AG04449 (cell line): ENCODE data around the gene KCNMA1.
"Not testable (repeated sequence)": the region's sequence is repeated elsewhere in the genome, so short reads cannot be mapped to it uniquely, and the experiment has no call there.

Source experiments
- CTCF ChIA-PET: fragments of 350-600 bp; formaldehyde crosslinking; extraction: SDS; loops from one replicate; lab custom pipeline; 2021; ENCODE audit warnings: antibody characterized with exemption; lab: Yijun Ruan, JAX
- POLR2A ChIA-PET: fragments of 400-600, 350-600 bp; formaldehyde crosslinking; extraction: SDS; loops from one replicate; lab custom pipeline; 2020; ENCODE audit warnings: antibody characterized with exemption, inconsistent platforms; lab: Yijun Ruan, JAX
- DNase-seq: peaks from one replicate; pipeline ENCODE4 v3.0.0-alpha.2; 2010; ENCODE audit warnings: low read depth, low spot score
- H3K4me3 ChIP-seq: 2 replicates; pipeline ENCODE4 v1.5.1; 2011; ENCODE audit warnings: low read depth, mild to moderate bottlenecking, control low read depth, low read length
- TF ChIP-seq, protein P1 (sequence below): IDR thresholded peaks from one replicate; pipeline ENCODE4 v1.5.1; 2011; ENCODE audit warnings: mild to moderate bottlenecking, moderate library complexity, low read length, control low read depth, inconsistent platforms; ENCODE audit not compliant: insufficient read depth; ENCODE audit errors: missing control alignments

The KCNMA1 gene

DNA sequence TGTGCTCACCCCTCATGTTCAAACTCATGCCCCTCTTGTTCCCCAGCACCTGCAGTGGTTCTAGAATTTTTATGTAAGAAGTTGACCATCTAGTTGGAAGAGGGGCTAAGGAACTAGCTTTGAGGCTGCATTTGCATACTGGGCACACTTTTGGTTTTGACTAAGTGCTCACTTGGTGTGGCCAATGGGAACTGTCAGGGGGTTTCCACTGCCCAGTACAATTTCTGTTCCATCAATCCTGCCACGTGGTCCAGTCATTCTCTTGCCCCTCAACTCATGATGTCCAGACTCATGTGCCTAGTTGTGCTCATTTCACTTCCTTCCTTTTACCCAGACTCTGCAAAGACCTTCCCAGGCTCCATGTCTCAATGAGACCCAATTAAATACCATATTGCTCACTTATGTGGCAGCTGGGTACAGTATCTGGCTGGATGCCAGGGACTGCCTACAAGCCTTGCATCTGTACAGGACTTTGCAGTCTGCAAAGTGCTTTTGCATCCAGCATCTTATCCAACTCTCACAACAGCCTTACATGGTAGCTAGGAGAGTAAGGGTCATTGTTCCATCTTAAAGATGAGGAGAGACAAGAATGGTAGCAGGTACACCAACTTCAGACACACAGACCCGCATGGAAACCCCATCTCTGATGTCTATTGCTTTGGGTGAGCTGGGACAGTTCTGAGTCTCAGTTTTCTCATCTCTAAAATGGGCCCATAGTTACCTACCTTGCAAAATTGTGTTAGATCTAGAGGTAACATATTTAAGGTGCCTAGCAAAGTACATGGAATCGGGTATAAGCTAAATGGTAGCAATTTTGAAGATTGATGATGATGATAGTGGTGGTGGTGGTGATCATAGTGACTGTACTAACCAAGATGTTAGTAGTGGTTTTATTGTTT is 30.1 kb upstream of the KCNMA1 start:
- POLR2A ChIA-PET = no interaction called here
- H3K4me3 ChIP-seq = no peak overlapping the region
- CTCF ChIA-PET = interaction anchor here (0.7 to 1.9 kb wide), 6 partner anchors 14 to 494 kb away, joined by 3 to 8 read pairs (median 4); no protein-coding TSS in a partner anchor
- TF ChIP-seq, protein P1, sequence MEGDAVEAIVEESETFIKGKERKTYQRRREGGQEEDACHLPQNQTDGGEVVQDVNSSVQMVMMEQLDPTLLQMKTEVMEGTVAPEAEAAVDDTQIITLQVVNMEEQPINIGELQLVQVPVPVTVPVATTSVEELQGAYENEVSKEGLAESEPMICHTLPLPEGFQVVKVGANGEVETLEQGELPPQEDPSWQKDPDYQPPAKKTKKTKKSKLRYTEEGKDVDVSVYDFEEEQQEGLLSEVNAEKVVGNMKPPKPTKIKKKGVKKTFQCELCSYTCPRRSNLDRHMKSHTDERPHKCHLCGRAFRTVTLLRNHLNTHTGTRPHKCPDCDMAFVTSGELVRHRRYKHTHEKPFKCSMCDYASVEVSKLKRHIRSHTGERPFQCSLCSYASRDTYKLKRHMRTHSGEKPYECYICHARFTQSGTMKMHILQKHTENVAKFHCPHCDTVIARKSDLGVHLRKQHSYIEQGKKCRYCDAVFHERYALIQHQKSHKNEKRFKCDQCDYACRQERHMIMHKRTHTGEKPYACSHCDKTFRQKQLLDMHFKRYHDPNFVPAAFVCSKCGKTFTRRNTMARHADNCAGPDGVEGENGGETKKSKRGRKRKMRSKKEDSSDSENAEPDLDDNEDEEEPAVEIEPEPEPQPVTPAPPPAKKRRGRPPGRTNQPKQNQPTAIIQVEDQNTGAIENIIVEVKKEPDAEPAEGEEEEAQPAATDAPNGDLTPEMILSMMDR = no peak
- DNase-seq = no peak

DNA sequence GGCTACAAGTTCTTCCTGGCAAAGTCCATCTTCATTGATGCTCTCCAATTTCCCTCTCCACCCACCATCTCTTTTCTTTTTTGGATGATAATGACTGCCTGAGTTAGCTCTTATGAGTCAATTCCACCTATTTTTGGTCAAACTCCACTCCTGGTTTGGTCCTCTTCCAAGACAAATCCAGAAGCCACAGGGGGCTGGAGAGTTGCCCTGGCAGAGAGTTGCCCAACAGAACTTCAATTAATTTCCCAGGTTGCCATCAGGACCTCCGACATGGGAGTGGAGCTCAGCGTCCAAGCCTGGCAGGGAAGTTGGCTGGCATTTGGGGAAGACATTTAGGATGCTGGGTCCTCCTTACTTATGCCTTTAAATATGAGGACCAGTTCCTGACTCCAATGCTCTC is 29.2 kb upstream of the KCNMA1 start:
- ChIA-PET POLR2A (no interaction called here), CTCF (interaction anchor here (1.0 to 1.9 kb wide), 4 partner anchors 15 to 44 kb away, joined by 3 to 8 read pairs (median 4); no protein-coding TSS in a partner anchor)
- H3K4me3 ChIP-seq = no peak overlapping the region
- TF ChIP-seq, protein P1 = no peak
- no peak for DNase-seq

DNA sequence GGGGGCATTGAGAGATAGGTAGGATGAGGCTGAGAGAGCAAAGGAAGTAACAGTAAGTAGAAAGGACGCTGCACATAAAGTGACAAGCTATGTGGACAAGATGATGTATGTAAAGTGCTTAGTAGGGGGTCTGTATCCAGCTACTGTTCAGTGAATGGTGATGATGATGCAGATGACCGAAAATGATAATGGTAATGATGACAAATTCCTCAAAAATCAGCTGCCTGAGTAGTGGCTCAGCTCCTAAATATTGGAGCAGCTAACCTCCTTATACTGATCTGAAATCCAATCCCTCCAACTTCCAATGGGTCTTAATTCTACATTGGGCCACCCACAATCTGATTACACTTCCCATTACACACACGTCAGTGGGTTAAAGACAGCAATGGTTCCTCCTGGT is 27.1 kb upstream of the KCNMA1 start:
- POLR2A ChIA-PET = no interaction called here
- no peak for DNase-seq
- no peak overlapping the region for H3K4me3 ChIP-seq
- TF ChIP-seq, protein P1 = no peak
- CTCF ChIA-PET = interaction anchor here (1.7 to 2.8 kb wide), 3 partner anchors 47 to 499 kb away, joined by 6 to 13 read pairs (median 7); no protein-coding TSS in a partner anchor

DNA sequence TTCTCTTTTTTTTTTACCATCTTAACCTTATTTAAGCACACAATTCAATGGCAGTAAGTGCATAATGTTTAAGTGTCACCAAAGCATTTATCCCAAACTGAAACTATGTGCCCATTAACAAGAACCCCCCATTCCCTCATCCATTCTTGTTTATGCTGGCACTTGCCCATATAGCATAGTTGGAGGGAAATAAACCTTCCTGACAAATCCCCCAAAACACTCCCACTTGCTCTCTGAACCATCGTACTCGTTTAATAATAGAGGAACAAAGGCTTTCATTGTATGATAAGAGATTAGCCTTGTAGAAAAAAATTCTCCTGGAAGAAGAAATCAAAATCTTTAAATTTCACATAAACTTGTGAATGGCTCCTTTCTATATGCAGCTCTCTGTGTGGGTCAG is 26.4 kb upstream of the KCNMA1 start:
- CTCF ChIA-PET = interaction anchor here (1.6 to 2.8 kb wide), 4 partner anchors 48 to 498 kb away, joined by 5 to 13 read pairs (median 6); no protein-coding TSS in a partner anchor
- POLR2A ChIA-PET = no interaction called here
- DNase-seq = no peak
- TF ChIP-seq, protein P1 = no peak
- H3K4me3 ChIP-seq = no peak overlapping the region

DNA sequence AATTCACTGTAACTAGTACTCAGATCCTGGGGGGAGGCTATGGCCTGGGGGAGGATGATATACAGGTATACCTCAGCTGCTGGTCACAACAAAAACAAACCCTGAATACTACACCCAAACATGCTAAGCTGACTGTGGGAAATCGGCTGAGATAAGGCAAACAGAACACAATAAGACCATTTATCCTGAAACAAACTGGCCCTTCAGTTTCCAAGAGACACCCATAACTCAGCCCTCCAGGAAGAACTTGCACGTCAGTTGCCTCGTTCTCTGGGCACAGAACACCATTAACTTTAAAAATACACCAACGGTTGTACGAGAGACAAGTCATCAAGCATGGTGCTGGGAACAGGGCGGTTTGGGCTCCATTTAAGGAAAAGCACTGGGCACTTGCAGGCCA is 24.1 kb upstream of the KCNMA1 start:
- DNase-seq = no peak
- no peak overlapping the region for H3K4me3 ChIP-seq
- ChIA-PET CTCF (interaction anchor here (1.7 kb wide), 1 partner anchor 49 kb away, joined by 5 read pairs; no protein-coding TSS in a partner anchor), POLR2A (no interaction called here)
- TF ChIP-seq, protein P1 = no peak

DNA sequence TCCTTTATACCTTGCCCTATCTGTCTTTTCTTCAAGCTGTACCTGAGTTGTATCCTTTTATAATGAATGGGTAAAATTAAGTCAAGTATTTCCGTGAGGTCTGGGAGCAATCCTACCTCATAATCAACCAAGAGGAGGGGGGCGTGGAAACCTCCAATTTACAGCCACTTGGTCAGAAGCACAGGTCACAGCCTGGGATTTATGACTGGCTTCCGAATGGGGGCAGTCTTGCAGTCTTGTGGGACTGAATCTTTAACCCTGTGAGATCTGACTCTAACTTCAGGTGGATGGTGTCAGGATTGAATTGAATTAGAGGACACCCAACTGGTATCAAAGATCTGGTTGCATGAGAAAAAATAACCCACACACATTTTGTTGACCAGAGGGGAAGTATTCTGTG is 23.5 kb upstream of the KCNMA1 start:
- ChIA-PET CTCF (interaction anchor here (1.7 kb wide), 1 partner anchor 50 kb away, joined by 5 read pairs; no protein-coding TSS in a partner anchor), POLR2A (no interaction called here)
- DNase-seq = no peak
- H3K4me3 ChIP-seq = no peak overlapping the region
- TF ChIP-seq, protein P1 = no peak

DNA sequence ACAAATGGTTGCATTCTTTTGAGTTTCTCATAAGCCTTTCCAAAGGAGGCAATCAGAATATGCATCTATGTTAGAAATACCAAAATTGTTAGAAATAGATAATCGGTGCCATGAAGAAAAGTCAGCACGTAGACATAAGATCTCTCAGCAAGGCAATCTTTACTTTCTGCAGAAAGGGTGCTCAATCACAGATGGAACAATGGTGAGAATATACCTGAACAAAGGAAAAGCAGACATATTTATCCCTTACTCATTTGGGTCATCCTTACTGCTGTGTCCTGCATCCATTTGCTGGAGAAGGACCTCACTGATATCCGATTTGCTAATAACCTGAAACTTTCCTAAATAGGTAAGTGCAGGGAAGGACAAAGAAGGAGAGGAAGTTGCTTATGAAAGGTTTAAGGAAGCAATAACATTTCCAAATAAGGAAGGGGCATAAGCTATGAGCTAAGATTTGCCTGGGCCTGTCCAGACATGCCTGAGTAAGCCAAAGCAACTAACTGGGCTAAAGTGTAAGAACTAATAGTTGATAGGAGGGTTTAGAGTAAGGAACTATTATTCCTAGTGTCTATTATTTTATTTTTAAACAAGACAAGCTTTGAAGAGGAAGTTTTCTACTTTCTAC is 21.6 kb upstream of the KCNMA1 start:
- DNase-seq, POLR2A ChIA-PET, H3K4me3 ChIP-seq: not testable (repeated sequence)
- CTCF ChIA-PET = interaction anchor here (1.1 to 1.5 kb wide), 5 partner anchors 13 to 52 kb away, joined by 3 to 9 read pairs (median 4); no protein-coding TSS in a partner anchor
